Coronary artery (tissue), 2 donors: ENCODE results near the gene CYTH2.
"Not testable (repeated sequence)": the region's sequence is repeated elsewhere in the genome, so short reads cannot be mapped to it uniquely, and the experiment has no call there.

ENCODE experiments used
- DNase-seq: peaks from one replicate; pipeline ENCODE4 v3.0.0-alpha.2; 2017; ENCODE audit warnings: low spot score
- H3K27ac ChIP-seq, 2 donors: fragments of 200-600 bp; sonication (generic); one replicate each; pipeline ENCODE4 v1.5.1; 2016 to 2019
- H3K4me3 ChIP-seq: fragments of 200-600 bp; sonication (generic); 2 replicates; pipeline ENCODE4 v1.5.1; 2016; ENCODE audit warnings: mild to moderate bottlenecking, moderate library complexity
- TF ChIP-seq, protein P1 (sequence below): fragments of 200-600 bp; sonication (generic); IDR thresholded peaks from one replicate; pipeline ENCODE4 v1.5.1; 2019; ENCODE audit warnings: antibody characterized with exemption

Gene CYTH2

DNA sequence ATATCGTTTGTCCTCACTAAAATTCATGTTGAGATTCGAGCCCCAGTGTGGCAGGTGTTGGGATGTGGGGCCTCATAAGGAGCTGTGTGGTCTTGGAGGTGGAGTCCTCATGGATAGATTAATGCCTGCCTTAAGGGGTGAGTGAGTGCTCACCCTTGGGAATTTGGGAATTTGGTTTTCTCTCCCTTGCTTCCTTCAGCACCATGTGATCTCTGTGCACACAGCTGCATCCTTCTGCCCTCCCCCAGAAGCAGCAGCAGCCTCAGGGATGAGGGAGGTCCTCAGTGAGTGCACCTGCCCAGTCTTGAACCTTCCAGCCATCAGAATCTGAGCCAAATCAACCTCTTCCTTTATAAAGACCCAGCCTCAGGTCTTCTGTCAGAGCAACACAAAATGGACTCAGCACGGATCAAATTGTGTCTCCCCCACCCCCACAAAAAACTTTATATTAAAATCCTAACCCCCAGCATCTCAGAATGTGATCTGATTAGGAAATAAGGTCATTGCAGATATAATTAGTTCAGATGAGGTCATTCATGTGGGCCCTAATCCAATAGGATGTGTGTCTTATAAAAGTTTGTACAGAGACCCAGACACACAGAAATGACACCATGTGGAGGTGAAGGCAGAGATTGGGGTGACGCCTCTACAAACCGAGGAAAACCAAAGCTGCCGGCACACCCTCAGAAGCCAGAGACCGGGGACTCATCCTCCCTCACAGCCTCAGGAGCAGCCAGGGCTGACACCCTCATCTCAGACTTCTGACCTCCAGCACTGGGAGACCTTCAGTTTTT lies 12.9 kb downstream of the CYTH2 start:
- no peak for DNase-seq
- Histone ChIP-seq H3K27ac (no peak overlapping the region), H3K4me3 (no peak overlapping the region)
- TF ChIP-seq, protein P1, sequence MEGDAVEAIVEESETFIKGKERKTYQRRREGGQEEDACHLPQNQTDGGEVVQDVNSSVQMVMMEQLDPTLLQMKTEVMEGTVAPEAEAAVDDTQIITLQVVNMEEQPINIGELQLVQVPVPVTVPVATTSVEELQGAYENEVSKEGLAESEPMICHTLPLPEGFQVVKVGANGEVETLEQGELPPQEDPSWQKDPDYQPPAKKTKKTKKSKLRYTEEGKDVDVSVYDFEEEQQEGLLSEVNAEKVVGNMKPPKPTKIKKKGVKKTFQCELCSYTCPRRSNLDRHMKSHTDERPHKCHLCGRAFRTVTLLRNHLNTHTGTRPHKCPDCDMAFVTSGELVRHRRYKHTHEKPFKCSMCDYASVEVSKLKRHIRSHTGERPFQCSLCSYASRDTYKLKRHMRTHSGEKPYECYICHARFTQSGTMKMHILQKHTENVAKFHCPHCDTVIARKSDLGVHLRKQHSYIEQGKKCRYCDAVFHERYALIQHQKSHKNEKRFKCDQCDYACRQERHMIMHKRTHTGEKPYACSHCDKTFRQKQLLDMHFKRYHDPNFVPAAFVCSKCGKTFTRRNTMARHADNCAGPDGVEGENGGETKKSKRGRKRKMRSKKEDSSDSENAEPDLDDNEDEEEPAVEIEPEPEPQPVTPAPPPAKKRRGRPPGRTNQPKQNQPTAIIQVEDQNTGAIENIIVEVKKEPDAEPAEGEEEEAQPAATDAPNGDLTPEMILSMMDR, result no peak

DNA sequence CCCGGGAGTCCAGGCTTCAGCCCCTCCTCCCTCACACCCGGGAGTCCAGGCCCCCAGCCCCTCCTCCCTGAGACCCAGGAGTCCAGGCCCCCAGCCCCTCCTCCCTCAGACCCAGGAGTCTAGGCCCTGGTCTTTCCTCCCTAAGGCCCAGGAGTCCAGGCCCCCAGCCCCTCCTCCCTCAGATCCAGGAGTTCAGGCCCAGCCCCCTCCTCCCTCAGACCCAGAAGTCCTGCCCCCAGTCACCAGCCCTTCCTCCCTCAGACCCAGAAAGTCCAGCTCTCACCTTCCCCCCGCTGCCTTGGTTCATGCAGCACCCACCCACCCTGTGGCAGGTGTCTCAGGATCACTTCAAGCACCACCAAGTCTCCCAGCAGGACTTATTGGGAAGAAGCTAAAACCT lies 14.1 kb downstream of the CYTH2 start:
- DNase-seq, result no peak
- TF ChIP-seq, protein P1, result no peak
- Histone ChIP-seq H3K4me3 (no peak overlapping the region), H3K27ac (no peak overlapping the region)

DNA sequence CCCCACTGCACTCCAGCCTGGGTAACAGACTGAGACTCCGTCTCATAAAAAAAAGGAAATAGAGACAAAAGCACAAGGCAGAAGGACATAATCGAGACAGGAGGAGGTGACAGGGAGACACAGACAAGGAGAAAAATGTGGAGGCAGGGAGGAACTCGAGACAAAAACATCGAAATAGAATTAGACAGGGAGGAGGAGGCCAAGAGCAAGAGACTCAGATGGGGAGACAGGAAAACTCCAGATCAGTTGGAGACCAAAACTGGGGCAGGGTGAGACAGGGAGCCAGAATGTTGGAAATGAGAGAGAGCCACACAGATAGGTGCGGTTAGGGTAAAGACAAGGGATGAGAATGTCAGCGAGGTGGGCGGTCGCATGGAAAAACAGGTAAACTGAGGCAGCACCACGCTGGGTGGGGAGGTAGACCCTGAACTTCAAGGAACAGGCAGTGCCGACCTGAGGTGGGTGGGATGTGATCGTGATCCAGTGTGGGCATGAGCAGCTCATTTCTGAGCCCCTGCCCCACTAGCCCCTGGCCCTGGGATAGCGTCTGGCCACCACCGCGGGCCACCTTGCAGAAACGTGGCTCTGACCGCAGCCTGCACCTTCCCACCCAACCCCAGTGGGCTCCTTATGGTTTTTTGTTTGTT lies 15.2 kb downstream of the CYTH2 start:
- TF ChIP-seq, protein P1, result no peak
- DNase-seq, result no peak
- Histone ChIP-seq H3K27ac (no peak overlapping the region), H3K4me3 (no peak overlapping the region)

DNA sequence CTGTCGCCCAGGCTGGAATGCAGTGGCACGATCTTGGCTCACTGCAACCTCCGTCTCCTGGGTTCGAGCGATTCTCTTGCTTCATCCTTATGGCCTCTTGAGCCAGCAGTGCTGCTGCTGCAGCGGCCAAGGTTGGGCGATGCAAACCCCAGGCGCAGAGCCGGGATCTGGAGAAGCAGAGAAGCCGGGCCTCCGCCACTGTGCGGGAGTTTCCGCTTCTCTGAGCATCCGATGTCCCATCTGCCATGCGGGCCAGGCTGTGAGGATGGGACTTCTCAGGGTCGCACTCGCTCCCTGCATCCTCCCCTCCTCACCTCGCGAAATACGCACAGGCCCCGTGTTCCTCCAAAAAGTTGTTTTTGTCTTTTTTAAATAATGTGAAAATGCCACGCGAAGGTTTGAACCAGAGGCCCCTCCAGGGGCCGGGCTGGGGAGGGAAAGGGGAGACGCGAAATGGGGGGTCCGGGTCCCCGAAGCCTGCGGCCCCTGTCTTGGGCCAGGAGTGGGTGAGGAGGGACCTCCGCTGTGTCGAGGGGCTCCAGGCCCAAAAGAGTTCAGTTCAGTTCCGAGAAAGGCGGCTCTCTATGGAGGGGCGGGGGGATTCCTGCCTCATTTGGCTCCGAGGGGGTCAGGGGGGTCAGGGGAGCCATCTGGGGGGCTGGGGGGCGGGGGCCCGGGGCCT lies 15.9 kb downstream of the CYTH2 start:
- no peak overlapping the region for H3K4me3 ChIP-seq
- no peak for DNase-seq
- TF ChIP-seq, protein P1, result no peak
- no peak overlapping the region for H3K27ac ChIP-seq

DNA sequence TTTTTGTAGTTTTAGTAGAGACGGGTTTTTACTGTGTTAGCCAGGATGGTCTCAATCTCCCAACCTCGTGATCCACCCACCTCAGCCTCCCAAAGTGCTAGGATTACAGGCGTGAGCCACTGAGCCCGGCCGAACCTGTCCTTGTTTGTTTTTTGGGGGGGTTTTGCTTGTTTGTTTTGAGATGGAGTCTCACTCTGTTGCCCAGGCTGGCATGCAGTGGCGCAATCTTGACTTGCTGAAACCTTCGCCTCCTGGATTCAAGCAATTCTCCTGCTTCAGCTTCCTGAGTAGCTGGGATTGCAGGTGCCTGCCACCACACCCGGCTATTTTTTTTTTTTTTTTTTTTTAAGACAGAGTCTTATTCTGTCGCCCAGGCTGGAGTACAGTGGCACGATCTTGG lies 17.5 kb downstream of the CYTH2 start:
- H3K27ac ChIP-seq, DNase-seq, H3K4me3 ChIP-seq: not testable (repeated sequence)

DNA sequence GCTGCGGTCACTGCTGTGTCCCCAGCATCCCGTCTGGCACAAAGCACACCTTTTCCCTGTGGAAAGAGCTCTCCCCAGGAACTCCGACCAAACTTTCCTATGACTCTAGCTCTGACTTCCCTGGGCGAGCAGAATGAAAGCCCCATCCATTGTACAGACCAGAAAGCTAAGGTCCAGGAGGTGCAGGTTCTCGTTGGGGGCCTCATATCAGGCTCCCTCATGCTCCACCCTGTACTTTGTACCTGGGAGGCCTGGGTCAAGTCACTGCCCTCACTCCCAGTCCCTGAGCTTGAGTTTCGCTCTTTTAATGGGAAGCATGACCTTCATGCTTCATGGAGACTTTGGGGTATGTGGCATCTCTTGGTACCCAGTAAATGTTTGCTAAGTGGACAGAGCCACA lies 18.4 kb downstream of the CYTH2 start:
- H3K27ac ChIP-seq, result peak overlapping the region in 1 of 2 donors; percentile 72

DNA sequence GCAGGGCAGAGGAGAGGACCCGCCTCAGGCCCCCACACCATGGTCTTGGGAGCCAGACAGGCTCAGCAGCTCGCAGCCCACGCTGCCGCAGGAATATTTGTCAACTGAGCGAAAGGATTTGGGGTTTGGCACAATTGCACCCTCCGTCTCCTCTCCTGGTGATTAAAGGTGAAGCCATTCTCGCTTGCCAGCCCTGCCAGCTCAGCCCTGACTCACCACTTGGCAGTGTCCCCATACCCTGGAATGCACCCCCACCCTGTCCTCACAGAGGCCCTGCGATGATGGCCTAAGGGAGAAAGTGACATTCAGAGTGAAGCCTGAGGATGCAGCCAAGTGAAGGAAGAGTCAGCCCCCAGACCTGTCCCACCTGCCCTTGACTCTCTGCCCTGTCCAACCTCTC lies 18.8 kb downstream of the CYTH2 start:
- DNase-seq, result no peak
- Histone ChIP-seq H3K4me3 (no peak overlapping the region), H3K27ac (peak overlapping the region in 1 of 2 donors; percentile 72)
- TF ChIP-seq, protein P1, result no peak

More for the DNA sequence above, 18.4 kb downstream of the CYTH2 start:
- TF ChIP-seq, protein P1, result no peak
- DNase-seq, result no peak
- H3K4me3 ChIP-seq, result no peak overlapping the region

DNA sequence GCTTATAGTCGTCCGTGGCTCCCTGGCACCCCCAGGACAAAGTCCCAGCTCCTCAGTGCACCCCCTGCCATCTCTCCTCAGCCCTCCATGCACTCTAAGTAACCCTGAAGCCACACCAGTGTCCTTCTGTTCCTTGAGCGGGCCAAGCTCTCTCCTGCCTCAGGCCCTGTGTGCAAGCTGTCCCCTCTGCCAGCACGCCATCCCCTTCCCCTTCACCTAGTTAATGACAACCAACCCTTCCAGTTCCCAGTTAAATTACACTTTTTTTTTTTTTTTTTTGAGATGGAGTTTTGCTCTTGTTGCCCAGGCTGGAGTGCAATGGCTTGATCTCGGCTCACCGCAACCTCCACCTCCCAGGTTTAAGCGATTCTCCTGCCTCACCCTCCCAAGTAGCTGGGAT lies 19.3 kb downstream of the CYTH2 start:
- DNase-seq, result not testable (repeated sequence)
- peak overlapping the region in 1 of 2 donors; percentile 72 for H3K27ac ChIP-seq

More for the DNA sequence above, 19.3 kb downstream of the CYTH2 start:
- H3K4me3 ChIP-seq, result not testable (repeated sequence)
